NCI-H345 treated with DMSO at 0.1 percent for 48 hours (cell line): ENCODE data around the gene CHP1.
"Not testable (repeated sequence)": the region's sequence is repeated elsewhere in the genome, so short reads cannot be mapped to it uniquely, and the experiment has no call there.

Experiments used
- DNase-seq: peaks from one replicate; lab custom pipeline; 2025; ENCODE audit not compliant: unreplicated experiment; lab: John Stamatoyannopoulos, UW

Gene CHP1

DNA sequence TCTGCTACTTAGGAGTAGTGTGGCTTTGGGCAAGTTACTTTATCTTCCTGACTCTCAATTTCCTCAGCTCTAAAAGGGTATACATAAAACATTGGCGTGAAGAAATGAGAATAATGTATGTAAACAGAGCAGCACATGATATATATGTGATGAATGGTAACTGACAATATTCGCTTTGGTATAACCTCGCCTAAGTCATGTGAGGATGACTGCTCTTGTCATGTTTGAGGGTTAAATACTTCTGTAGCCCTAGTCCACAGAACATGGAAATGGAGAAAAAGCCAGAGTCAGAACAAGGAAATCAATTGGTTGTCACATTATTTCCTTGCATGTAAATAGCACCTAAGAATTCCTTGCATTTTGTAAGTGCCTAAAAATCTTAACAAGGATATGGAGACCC, 25.0 kb downstream of the CHP1 start:
- DNase-seq = no peak

DNA sequence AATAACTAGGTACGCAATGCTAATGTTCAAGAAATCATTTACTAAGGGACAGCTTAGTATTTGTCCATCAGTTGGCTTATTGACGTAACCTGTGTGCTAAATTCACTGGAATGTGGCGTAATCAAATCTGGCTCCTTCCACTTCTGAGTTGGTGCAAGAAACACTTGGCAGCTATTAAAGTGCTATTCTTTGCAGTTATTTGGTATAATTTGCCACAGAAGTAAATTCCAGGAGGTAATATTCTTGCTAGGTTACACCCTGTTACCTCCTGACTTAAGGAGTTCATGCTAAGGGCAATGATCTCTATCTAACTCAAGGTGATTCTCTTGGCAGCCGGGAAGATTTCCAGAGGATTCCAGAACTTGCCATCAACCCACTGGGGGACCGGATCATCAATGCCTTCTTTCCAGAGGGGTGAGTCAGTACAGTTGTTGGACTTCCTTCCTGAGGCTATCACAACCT, 25.5 kb downstream of the CHP1 start:
- no peak for DNase-seq

DNA sequence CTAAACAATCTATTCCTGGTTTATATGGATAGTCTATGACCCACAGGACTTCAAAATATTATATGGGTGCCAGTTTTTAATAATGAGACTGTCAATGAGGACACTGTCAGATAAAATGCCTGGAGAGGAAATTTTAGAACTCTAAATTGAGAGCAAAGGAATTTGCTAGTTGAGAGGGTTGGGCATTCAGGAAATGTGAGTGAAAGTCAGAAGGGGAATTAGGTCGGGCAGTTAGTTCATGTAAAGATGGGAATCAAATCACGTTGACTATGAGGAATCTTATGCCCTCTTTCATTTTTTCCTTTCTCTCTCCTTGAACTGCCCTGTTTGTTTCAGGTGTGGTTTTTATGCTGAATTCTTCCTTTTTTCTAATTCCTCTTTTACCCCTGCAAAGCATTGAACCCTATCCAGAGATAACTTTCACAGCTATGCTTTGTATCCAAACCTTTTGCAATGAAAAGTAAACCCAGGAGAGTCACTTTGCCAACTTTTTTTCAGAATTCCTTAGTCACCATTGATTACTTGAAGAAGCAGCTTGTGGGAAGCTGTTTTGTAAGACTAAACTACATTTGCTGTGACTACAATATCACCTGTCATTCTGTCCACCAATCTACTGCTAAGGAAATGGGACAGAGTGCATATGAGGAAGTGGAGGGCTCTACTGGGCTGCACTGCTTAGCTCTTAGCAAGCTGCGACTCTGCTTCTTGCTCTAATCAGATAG, 27.8 kb downstream of the CHP1 start:
- DNase-seq = no peak

DNA sequence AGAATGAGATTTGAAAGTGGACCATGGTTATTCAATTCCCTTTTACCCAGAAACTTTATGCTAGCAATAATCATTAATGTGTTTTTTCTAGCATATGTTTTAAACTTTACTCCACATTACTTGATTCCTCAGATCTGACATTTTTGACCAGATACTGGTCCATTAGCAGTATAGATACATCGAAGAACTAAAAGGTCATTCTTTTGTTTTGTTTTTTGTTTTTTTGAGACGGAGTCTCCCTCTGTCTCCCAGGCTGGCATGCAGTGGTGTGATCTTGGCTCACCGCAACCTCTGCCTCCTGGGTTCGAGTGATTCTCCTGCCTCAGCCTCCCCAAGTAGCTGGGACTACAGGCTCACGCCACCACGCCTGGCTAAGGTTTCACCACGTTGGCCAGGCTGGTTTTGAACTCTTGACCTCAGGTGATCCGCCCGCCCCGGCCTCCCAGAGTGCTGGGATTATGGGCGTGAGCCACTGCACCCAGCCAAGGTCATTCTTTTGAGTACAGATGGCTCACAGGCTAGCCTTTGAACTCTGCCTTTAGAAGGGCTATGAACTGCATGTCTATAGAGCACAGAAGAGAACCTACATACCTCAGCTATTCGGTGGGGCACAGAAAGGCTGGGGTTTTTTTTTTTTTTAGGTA, 28.6 kb downstream of the CHP1 start:
- DNase-seq = no peak

DNA sequence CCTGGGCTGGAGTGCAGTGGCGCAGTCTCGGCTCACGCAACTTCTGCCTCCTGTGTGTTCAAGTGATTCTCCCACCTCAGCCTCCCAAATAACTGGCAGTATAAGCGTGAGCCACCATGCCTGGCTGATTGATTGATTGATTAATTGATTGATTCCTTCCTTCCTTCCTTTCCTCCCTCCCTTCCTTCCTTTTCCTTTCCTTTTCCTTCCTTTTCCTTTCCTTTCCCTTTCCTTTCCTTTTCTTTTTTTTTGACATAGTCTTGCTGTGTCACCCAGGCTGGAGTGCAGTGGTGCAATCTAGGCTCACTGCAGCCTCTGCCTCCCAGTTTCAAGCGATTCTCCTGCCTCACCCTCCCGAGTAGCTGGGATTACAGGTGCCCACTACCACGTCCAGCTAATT, 29.9 kb downstream of the CHP1 start:
- DNase-seq = not testable (repeated sequence)

DNA sequence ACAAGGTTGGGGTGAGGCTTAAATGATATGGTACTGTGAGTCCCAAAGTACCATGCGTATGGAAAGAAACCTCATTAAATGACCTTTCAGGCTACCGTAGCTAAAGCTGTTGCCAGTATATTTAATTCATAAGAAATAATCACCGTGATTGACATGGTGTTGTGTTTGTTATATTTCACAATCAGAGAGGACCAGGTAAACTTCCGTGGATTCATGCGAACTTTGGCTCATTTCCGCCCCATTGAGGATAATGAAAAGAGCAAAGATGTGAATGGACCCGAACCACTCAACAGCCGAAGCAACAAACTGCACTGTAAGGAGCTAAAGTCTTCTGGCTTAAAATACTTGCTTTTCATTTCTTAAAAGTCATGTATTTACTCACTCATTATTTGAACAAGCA, 31.5 kb downstream of the CHP1 start:
- no peak for DNase-seq

DNA sequence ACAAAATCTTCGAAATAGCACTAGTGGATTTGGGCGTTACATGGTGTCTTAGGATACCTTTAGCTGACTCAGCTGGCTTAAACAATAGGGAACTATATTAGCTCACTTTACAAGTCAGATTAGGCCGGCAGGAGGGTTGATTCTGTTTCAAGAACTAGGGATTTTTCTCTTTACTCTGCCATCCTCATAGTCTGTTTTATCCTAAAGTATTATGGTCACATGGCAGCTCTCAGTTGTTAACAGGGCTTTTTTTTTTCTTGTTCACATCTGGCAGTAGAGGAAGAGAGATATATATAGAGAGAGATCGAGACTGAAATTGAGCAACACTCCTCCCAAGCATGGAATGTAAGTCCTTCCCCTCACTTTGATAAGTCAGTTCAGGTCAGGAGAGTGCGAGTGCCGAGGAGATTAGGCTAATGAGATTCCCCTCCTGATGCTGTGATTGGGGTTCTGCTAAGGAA, 32.9 kb downstream of the CHP1 start:
- no peak for DNase-seq

DNA sequence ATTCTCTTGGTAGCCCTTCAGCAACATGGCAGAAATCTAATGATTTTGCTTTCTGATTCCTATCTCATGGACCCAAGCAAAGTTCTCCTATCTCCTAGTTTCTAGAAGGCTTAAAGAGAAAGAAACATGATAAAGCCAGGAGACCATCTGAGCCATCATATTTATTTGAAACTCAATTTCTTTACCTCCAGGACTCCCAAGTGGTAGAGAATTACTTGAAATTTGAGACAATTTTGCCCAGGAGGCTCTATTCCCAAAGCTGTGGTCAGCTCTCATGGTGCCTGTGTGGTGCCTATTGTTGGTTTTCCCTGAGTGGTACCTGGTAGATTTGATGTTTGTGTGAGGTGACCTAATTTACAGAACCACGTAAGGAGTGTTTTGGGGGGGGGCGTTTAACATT, 38.8 kb downstream of the CHP1 start:
- no peak for DNase-seq

DNA sequence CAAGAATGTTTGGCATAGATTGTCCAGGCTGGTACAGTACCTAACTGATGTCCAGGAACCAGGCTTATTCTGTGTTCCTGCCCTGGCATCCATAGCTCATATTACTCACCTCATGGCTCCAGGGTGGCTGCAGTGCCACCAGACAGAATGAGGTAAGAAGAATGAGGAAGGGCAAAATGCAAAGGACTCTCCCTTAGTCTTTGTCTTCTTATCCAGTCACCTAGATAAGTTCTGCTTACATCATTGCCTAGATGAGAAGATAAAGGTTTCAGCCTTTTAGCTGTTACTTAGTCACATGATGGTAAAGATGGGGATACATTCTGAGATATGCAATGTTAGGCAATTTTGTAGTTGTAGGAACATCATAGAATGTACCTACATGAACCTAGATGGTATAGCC, 45.8 kb downstream of the CHP1 start:
- DNase-seq = no peak

DNA sequence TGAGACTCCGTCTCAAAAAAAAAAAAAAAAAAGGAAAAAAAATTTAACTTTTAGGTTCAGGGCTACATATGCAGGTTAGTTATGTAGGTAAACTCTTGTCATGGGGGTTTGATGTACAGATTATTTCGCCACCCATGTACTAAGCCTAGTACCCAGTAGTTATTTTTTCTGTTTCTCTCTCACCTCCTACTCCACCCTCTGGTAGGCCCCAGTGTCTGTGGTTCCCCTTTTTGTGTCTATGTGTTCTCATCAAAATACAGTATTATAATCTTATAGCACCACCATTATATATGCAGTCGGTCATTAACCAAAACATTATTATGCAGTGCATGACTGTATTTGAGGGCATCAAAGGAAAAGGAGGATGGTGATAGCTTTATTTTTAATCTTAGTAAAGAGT, 47.3 kb downstream of the CHP1 start:
- DNase-seq = no peak

DNA sequence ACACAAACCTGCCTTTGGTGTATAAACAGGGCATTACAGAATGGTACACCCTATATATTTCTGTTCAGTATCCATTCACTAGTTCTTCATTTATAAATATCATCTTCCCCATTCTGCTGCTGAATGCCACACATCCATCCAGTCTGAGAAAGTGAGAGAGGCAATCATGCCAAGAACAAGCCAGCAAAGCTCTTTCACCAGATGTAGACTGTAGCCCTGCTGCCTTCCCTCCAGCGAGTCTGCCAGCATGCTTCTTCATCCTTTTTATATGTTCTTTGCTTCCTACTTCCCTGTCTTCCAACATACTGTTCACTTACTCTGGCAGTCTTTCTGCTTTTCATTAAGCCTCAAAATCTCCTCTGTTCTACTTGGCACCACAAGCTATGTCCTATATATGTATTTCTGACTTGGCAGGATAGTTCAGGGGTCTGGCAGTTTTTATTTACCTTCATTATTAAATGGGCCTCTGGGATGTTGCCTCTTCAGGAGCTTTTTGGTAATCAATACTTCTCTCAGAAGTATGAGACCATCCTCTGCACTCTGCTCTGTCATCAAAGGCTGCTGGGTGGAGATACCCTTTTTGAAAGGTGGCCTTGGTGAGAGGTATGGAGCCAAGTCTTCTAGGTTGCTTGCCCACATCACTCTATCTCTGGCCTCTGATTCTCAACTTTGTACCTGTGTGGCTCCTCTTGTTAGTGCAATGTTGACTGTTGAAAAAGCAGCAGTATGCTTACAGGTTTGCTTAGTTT, 48.6 kb downstream of the CHP1 start:
- no peak for DNase-seq

DNA sequence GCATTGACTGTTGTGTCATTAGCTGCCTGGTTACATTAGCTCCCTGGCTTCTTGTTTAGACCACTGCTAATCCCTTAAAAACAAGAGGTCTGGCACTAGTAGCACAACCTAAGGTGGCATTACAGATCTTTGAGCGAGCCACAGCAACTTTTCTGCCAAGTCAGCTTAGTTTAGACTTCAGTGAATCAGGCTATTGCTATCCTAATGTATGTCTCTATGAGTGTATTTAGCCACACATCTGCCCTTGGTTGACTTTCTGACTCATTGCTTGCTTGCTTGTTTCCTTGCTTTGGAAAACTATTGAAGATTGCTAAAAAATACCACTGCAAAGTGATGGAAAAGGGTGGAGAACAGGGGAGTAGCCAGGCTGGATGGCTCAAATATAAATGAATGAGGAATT, 50.2 kb downstream of the CHP1 start:
- no peak for DNase-seq

DNA sequence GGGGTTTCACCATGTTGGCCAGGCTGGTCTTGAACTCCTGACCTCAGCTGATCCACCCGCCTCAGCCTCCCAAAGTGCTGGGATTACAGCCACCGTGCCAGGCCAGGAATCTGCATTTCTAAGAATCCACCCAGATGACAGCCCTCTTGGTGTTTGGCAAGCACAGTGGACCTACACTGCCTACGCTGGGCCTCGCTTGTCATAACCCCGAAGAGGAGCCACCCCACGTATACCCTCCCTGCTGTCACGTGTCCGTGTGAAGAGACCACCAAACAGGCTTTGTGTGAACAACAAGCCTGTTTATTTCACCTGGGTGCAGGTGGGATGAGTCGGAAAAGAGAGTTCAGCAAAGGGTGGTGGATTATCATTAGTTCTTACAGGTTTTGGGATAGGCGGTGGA, 51.4 kb downstream of the CHP1 start:
- DNase-seq = not testable (repeated sequence)

DNA sequence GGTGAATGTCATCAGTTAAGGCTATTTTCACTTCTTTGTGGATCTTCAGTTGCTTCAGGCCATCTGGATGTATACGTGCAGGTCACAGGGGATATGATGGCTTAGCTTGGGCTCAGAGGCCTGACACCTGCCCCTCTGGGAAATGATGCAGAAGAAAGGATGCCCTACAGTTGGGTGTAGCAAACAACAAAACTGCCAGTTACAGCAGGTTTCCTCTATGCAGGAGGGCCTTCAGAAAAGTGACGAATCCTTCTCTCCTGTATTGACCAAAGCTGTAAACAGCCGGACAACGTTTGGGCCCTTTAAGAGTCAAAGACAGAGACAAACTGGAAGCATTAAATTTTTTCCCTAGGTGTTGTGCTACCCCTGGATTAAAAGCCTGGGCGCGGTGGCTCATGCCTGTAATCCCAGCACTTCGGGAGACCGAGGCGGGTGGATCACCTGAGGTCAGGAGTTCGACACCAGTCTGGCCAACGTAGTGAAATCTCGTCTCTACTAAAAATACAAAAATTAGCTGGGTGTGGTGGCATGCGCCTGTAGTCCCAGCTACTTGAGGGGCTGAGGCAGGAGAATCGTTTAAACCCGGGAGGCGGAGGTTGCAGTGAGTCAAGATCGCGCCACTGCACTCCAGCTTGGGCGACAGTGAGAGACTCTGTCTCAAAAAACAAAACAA, 52.0 kb downstream of the CHP1 start:
- DNase-seq = not testable (repeated sequence)

DNA sequence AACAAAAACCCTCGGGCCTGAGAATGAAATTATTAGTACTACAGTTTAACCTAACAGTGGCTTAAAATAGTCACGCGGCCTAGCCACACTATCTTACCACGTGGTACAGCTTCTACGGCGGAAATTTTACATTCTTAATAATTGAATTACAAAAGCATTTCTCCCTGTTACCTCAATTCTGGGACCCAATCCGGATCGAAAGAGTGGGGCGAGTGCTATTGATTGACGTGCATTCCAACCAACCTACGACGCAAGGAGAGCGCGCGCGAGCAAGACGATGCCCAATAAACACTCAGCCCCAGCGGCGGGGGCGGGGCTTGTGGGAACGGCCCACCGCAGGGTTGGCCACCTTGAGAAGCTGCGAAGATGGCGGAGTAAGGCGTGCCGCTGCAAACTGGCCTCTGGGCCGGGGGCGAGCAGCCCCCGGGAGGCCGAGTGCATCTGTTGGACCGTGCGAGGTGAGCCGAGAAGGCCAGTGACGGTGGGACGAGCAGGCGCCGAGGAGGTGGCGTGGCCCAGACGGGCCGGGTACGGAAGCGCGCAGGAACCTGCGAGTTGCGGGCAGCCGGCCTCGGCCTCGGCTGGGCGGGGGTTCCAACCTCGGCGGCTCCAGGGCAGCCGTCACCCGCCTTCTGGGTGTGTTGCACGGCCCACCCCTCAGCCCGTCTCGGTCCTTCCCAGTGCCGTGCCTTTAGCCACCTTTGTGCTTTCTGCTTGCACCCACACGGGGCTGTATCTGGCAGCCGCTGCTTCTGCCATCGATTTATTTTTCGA, 52.8 kb downstream of the CHP1 start:
- peak; percentile 89 for DNase-seq

DNA sequence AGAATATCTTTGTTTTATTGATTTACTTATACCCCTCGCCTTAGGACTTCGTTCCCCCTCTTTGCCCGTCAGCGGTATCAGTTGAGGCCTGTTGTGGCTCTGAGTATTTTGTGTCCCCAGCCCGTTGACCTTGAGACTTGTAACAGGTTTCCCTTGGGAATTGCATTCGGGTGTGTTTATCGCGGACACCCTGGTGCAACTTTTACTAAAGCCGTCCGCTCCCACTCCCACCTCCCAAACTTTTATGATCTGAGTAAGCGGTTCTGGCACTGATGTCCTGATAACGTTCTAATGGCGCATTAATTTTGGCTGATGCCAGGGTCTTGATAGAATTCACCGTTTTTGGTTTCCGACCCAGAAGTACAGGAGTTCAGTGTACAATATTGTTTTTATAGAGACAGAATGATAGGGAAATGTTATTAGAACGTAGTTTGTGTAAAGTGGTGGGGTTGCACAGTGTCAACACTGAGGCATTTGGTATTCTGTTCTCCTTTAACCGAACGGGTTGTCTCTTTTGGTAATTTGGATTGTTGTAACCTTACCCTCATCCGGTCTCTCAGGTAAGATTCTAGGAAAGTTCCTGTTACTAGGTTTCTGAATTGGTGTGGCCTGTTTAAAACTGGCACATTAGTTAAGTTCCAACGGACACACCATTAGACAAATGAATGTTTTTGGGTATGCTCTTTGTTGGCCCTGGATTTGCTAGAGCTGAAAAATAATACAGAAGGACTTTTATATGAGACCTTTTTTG, 53.5 kb downstream of the CHP1 start:
- DNase-seq = no peak

DNA sequence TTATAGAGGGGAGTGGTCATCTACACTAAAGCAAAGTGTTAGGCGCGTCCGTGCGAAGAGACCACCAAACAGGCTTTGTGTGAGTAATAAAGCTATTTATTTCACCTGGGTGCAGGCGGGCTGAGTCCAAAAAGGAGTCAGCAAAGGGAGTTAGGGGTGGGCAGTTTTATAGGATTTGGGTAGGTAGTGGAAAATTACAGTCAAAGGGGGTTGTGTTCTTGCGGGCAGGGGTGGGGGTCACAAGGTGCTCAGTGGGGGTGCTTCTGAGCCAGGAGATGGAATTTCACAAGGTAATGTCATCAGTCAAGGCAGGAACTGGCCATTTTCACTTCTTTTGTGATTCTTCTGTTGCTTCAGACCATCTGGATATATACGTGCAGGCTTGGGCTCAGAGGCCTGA, 54.2 kb downstream of the CHP1 start:
- DNase-seq = no peak

DNA sequence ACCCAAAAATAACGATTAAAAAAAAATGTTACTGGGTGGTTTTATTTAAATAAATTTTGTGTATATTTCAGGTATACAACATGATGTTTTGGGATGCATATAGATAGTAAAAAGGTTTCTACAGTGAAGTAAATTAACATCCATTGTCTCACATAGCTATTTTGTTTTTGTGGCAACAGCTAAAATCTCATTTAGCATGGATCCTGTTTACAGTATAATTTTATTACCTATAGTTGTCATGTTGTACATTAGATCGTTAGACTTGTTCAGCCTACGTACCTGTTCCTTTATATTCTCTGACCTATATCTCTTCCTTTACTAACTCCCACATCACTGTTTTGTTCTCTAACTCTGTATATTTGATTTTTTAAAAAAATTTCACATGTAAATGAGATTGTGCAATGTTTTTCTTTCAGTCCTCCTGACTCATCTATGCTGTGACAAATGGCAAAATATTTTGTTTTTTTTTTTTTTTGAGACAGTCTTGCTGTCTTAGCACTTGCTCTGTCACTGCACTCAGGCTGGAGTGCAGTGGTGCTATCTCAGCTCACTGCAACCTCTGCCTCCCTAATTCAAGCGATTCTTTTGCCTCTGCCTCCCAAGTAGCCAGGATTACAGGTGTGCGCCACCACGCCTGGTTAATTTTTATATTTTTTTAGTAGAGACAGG, 55.7 kb downstream of the CHP1 start:
- no peak for DNase-seq

DNA sequence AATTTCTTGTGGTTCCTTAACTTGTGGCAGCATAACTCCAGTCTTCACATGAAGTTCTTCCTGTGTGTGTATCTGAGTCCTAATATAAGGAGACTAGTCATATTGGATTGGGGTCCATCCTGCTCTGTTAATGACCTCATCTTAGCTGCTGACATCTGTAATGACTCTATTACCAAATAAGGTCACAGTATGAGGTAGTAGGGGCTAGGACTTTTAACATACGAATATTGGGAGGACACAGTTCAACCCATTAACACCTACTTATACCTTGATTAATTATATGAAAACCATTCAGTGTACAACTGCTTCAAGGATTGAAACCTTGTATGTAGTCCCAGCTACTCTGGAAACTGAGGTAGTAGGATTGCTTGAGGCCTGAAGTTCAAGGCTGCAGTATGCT, 57.4 kb downstream of the CHP1 start:
- no peak for DNase-seq
